Stimulated activated CD4-positive, alpha-beta T cell treated with anti-CD3 and anti-CD28 coated beads, Interleukin-12 subunit alpha, Interleukin-12 subunit beta, amount 100 ng/mL, for 48 hours (primary cell): ENCODE data around the gene RPS6KA5.
"Not testable (repeated sequence)": the region's sequence is repeated elsewhere in the genome, so short reads cannot be mapped to it uniquely, and the experiment has no call there.

Source experiments
- DNase-seq, 3 donors: peaks; one replicate each; pipeline ENCODE4 v3.0.0-alpha.2; 2020; ENCODE audit warnings: low read depth in 2 of 3, low spot score in 1 of 3

The RPS6KA5 gene

GRCh38 chr14:91029456-91030217, 30.8 kb downstream of the RPS6KA5 start:
- DNase-seq, result no peak

GRCh38 chr14:91027561-91027960, 32.9 kb downstream of the RPS6KA5 start:
- DNase-seq, result no peak

GRCh38 chr14:91022622-91023028, 37.8 kb downstream of the RPS6KA5 start:
- not testable (repeated sequence) for DNase-seq

GRCh38 chr14:91021991-91022621, 38.3 kb downstream of the RPS6KA5 start:
- DNase-seq, result no peak

GRCh38 chr14:91021115-91021514, 39.3 kb downstream of the RPS6KA5 start:
- DNase-seq, result no peak

- DNase-seq, result no peak
Observed at GRCh38 chr14:91019673-91020072, 40.8 kb downstream of the RPS6KA5 start.

- DNase-seq, result no peak
Observed at GRCh38 chr14:91018481-91018880, 42.0 kb downstream of the RPS6KA5 start.

GRCh38 chr14:91016800-91017410, 43.5 kb downstream of the RPS6KA5 start:
- DNase-seq, result no peak

GRCh38 chr14:91015435-91015834, 45.0 kb downstream of the RPS6KA5 start:
- DNase-seq, result no peak

- DNase-seq, result no peak
Observed at GRCh38 chr14:91012045-91012444, 48.4 kb downstream of the RPS6KA5 start.

GRCh38 chr14:91010153-91010533, 50.3 kb downstream of the RPS6KA5 start:
- no peak for DNase-seq

GRCh38 chr14:91009501-91010152, 50.8 kb downstream of the RPS6KA5 start:
- DNase-seq, result no peak

- no peak for DNase-seq
Observed at GRCh38 chr14:91008759-91009409, 51.6 kb downstream of the RPS6KA5 start.

GRCh38 chr14:91005716-91006115, 54.7 kb downstream of the RPS6KA5 start:
- no peak for DNase-seq

GRCh38 chr14:91004987-91005386, 55.5 kb downstream of the RPS6KA5 start:
- no peak for DNase-seq

- no peak for DNase-seq
Observed at GRCh38 chr14:90999299-90999698, 61.1 kb downstream of the RPS6KA5 start.

GRCh38 chr14:90996967-90997366, 63.5 kb downstream of the RPS6KA5 start:
- no peak for DNase-seq

GRCh38 chr14:90995785-90996184, 64.7 kb downstream of the RPS6KA5 start:
- no peak for DNase-seq

- no peak for DNase-seq
Observed at GRCh38 chr14:90993792-90994191, 66.6 kb downstream of the RPS6KA5 start.

- DNase-seq, result no peak
Observed at GRCh38 chr14:90991690-90992443, 68.6 kb downstream of the RPS6KA5 start.

- no peak for DNase-seq
Observed at GRCh38 chr14:90990141-90990540, 70.3 kb downstream of the RPS6KA5 start.
